ENCODE results near the gene TAF7.
"Not testable (repeated sequence)": the region's sequence is repeated elsewhere in the genome, so short reads cannot be mapped to it uniquely, and the experiment has no call there.

TAF7 gene

DNA sequence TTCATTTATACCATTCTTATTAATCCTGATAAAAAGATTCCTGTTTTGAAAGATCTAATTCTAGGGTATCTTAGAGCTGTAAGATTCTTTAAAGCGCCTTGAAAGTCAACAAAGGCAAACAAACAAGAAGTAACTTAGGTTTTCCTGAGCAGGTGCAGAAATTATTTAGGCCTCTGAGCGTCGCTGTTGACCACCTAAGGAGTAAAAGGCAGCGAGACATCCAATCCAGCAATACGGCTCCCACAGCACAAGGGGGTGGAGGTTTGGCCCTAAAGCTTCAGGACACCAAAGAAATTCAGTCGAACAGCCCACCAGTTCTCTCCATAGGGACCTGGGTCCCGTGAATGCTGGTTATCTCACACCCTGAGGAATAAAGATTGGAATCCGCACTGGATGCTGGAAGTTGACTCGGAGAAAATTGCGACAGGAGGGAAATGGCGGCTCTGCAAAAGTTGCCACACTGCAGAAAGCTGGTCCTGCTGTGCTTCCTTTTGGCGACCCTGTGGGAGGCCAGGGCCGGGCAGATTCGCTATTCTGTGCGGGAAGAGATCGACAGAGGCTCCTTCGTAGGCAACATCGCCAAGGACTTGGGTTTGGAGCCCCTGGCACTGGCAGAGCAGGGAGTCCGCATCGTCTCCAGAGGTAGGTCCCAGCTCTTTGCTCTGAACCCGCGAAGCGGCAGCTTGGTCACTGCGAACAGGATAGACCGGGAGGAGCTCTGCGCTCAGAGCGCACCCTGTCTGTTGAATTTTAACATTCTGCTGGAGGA, 18.1 kb upstream of the TAF7 start, which contains the start of gene PCDHGA2:
Gene PCDHGA2 (plus strand): TSS at position 223 of the 769 bp plus-strand sequence.
- DNase-seq (ENCODE audit: low spot score) = peak; percentile 9

GRCh38 chr5:141332571-141332970, 12.0 kb upstream of the TAF7 start:
- DNase-seq (ENCODE audit: low spot score) = not testable (repeated sequence)

- DNase-seq (ENCODE audit: low spot score) = peak; percentile 28
Observed at GRCh38 chr5:141330299-141331080, 9.9 kb upstream of the TAF7 start, which contains the start of gene PCDHGA1. TSS of gene PCDHGA1 (plus strand) at chr5:141330514.

- no peak for DNase-seq (ENCODE audit: low spot score)
Observed at GRCh38 chr5:141328231-141328630, 7.6 kb upstream of the TAF7 start.

GRCh38 chr5:141326088-141326854, 5.7 kb upstream of the TAF7 start:
- DNase-seq (ENCODE audit: low spot score) = peak; percentile 16

DNA sequence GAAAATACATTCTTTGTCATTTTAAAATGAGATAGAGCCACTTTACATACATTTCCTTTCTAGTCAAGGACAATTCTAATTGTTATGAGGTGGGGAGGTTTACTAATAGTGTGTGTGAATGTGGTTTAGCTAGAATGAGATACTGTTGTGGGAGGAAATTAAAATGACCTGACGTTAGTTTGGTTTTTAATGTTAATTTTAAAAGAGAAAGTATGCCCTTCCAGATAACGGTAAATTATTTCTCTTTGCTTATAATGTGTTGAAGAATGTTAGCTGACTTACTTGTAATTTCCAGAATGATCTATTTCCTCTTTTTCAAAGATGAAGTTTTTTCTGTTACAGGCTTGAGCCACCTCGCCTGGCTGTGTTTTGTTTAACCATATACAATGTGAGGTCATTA, 1.7 kb upstream of the TAF7 start:
- DNase-seq (ENCODE audit: low spot score) = no peak

DNA sequence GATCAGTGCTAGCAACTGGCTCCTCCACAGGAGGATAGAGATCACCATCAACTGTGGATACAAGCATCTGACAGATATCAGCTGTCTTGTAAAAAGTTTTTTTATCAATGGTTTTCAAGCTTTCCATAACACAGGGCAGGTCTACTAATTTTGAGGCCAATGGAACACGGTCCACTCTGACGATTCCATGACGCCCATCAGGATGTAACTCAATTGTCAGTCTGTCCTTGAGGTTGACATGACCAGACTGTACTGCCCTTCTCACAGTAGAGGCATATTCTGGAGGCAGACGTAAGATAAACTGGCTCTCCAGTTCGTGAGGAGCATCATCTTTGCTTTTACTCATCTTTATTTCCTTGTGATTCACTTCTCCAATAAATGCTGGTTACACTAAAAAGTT, 885 bp downstream of the TAF7 start:
- DNase-seq (ENCODE audit: low spot score) = no peak

DNA sequence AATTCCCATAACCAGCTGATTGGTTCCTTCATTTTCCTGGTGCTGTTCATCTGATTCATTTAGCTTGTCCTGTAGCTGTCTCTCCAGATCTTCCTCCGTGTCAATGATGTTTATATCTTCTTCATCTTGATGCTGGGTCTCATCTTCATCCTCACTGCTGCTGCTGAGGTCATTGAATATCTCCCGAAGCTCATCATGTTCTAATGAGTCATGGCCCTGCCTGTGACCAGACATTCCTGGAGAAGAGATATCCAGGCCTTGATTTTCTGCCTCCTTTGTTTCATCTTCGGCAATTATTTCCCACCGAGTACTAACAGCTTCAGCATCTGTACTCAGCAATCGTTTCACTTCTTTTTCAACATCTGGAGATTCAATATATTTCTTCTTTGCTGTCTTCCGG, 1.4 kb downstream of the TAF7 start:
- DNase-seq (ENCODE audit: low spot score) = no peak

DNA sequence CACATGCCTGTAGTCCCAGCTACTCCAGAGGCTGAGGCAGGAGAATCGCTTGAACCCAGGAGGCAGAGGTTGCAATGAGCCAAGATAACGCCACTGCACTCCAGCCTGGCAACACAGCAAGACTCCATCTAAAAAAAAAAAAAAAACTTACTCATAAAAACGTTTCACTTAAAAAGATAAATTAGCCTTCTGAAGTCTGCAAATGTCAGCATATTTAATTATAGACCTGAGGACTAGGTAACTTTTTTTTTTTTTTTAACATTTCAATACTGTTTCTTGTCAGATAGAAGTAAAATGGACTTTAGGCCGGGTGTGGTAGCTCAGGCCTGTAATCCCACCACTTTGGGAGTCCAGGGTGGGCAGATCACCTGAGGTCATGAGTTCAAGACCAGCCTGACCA, 3.6 kb downstream of the TAF7 start:
- DNase-seq (ENCODE audit: low spot score) = not testable (repeated sequence)

- DNase-seq (ENCODE audit: low spot score) = no peak
Observed at GRCh38 chr5:141313711-141314110, 6.9 kb downstream of the TAF7 start.

- DNase-seq (ENCODE audit: low spot score) = no peak
Observed at GRCh38 chr5:141306630-141307029, 14.0 kb downstream of the TAF7 start.

- DNase-seq (ENCODE audit: low spot score) = no peak
Observed at GRCh38 chr5:141303756-141304155, 16.8 kb downstream of the TAF7 start, which contains the start of gene SLC25A2. TSS of gene SLC25A2 (minus strand) at chr5:141304049. CDS start at chr5:141303865, 184 bp downstream.

DNA sequence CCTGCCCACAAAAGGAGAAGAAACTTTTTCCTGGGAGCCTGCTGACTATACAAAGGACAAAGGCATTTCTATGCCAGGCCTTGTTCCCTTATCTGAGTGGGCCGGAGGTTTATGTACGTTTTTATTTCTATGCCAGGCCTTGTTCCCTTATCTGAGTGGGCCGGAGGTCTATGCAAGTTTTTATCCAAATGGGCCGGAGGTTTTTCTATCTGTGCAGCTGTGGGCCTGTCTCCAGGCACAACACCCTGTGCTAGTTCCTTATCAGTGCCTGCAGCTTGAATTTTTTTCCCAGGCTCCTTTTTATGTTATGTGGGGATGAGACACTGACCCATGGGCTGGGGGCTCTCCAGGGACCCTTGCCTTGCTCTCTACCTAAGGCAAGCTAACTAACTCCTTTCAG, 22.2 kb downstream of the TAF7 start:
- DNase-seq (ENCODE audit: low spot score) = peak; percentile 14

- DNase-seq (ENCODE audit: low spot score) = no peak
Observed at GRCh38 chr5:141272906-141273305, 47.7 kb downstream of the TAF7 start.

- DNase-seq (ENCODE audit: low spot score) = no peak
Observed at GRCh38 chr5:141269195-141269594, 51.4 kb downstream of the TAF7 start.
